ENCODE data around the gene MINK1.
"Not testable (repeated sequence)": the region's sequence is repeated elsewhere in the genome, so short reads cannot be mapped to it uniquely, and the experiment has no call there.

MINK1 gene

DNA sequence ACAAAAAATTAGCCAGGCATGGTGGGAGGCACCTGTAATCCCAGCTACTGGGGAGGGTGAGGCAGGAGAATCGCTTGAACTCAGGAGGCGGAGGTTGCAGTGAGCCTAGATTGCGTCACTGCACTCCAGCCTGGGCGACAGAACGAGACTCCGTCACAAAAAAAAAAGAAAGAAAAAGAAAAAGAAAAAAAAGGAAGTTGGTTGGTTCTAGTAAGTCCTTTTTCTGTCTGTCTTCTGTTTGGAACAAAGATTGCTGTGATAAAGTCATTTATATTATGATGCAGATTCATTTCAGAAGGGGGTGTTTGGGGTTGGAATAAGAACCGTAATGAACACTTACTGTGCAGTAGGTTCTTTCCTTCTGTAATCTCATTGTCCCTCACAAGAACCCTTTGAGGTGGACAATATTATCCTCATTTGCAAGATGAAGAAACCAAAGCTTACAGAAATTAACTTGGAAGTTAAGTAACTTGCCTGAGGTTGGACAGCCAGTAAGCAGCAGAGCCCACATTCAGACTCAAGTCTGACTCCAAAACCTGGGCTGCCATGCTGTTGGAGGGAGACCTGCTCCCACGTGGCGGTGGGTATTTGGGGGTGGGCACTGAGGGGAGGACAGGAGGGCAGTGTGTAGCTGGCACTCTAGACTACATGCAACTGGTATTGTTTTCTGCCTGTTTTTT, 10.3 kb downstream of the MINK1 start:
- FAIRE-seq, result no peak

DNA sequence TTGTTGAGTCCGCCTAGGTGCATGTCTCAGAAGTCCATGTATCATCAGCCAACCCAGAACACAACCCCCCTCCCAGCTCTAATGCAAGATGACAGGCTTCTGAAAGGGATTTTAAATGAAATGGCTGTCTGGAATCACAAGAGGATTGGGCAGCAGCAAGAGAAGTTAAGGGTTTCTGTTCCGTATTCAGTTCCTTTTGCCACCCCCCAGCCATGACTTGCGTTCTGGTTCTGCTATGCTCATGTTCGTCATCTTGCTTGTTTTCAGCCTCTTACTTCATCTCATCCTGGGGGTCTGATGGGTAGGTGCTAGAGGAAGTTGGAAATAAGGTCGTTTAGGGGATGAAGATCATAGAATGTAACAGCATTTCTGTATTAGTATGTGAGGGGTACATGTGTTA, 12.0 kb downstream of the MINK1 start:
- no peak for FAIRE-seq
- DNase-seq (ENCODE audit: insufficient read length, low spot score), result no peak

More for the DNA sequence above, 10.3 kb downstream of the MINK1 start:
- DNase-seq (ENCODE audit: insufficient read length, low spot score), result no peak

DNA sequence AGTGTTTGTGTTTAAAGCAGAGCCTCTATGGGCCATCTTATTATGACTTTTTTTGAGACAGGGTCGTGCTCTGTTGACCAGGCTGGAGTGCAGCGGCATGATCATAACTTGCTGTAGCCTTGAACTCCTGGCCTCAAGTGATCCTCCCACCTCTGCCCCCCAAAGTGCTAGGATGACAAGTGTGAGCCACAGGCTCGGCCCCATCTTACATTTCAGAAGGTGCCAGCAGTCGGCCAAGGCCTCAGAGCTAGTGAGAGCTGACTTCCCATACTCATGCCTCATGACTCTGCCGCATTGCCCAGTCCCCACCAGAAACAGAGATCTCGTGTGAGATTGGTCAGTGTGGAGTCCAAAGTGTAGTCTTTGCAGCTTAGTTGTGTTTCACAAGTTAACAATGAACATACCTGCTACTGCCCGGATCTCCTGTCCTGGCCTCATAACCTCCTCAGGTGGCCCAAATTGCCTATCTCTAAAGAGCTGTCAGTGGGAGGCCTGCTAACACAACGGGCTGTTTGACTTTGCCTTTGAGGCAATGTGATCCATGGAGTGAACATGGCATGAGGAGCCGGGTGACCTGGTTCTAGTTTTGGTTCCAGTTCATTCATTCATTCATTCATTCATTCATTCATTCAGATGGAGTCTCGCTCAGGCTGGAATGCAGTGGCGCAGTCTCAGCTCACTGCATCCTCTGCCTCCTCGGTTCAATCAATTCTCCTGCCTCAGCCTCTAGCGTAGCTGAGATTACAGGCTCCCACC, 13.7 kb downstream of the MINK1 start:
- no peak for FAIRE-seq
- no peak for DNase-seq (ENCODE audit: insufficient read length, low spot score)

DNA sequence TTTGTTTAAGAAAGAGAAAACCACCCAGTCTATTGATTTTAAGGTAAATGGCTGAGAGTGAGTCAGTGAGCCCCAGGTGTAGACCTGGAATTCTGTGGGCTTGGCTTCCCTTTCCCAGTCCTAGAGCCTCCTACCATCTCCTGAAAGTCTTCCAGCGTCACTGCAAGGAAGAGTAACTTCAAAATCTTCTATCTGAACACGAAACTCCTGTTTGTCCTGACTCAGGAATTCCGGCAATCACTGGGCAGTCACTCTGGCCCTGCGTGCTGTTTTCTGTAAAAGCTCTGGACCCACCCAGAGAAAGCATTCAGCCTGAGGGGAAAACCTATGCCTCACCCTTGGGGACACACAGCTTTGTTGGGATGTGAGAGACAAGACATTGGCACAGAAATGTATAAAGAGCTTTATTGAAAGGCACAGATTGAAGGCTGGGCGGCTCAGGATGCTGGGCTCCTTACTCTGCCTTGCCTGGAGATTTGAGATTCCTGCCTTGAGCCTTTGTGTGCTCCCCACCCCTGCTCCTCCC, 15.9 kb downstream of the MINK1 start:
- no peak for DNase-seq (ENCODE audit: insufficient read length, low spot score)
- FAIRE-seq, result no peak

DNA sequence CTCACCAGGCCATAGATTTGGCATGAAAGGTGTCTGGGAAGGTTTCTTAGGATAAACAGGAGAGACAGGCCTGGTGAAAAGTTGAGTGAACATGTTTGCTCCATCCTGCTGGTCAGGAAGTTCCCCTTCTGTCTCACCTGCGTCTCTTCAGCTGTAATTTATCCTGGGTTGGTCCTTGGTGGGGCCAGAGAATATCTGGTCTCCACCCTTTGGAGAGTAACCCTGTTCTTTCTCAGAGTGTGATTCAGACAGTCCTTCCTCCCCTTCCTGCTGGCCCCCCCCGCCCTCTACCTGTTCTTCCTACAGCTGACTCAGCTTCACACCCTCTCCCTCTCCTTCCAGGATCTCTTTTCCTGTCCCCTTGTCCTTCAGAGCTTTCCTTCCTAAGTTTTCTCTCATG, 17.1 kb downstream of the MINK1 start:
- no peak for DNase-seq (ENCODE audit: insufficient read length, low spot score)
- FAIRE-seq, result no peak

DNA sequence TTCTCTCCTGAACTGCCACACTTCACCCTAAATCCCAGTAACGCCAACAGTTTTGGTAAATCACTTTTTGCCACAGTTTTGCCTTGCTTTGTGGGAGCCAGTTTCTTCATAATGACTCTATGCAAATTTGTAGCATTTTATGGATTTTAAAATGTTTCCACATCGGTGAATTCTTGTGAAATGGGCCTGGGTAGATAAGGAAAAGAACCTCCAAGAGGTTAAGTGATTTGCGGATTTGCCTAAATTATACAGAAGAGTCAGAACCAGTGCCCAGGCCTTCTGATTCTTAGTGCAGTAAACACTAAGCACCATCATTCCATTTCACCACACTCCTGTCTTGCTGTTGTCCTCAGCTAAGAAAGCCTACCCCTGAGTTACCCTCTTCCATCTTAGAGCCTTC, 17.9 kb downstream of the MINK1 start:
- FAIRE-seq (no peak), DNase-seq (ENCODE audit: insufficient read length, low spot score) (no peak)

DNA sequence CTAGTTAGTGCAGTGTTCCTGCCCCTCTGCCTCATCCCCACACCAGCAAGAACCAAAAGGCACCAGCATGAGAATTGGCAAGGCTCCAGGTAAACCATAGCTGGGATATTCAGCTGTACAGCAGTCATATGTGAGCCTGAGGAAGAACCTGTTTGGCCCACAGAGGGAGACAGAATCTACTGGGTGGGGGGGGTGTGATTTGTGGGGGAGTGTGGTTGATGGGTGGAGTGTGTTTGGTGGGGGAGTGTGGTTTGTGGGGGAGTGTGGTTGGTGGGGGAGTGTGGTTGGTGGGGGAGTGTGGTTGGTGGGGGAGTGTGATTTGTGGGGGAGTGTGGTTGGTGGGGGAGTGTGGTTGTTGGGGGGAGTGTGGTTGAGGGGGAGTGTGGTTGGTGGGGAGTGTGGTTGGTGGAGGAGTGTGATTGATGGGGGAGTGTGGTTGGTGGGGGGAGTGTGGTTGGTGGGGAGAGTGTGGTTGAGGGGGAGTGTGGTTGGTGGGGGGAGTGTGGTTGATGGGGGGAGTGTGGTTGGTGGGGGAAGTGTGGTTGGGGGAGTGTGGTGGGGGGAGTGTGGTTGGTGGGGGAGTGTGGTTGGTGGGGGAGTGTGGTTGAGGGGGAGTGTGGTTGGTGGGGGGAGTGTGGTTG, 19.5 kb downstream of the MINK1 start:
- FAIRE-seq, result peak; percentile 96
- DNase-seq (ENCODE audit: insufficient read length, low spot score), result peak; percentile 57

DNA sequence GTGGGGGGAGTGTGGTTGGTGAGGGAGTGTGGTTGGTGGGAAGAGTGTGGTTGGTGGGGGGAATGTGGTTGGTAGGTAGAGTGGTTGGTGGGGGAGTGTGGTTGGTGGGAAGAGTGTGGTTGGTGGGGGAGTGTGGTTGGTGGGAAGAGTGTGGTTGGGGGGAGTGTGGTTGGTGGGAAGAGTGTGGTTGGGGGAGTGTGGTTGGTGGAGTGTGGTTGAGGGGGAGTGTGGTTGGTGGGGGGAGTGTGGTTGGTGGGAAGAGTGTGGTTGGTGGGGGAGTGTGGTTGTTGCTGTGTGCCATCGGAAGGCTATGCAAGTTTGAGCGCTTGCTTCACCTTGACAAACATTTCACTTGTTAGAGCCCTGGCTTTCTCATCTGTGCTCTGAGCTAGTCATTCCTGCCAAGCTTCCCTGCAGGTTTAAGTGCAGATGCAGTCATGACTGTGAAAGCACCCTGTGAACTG, 20.1 kb downstream of the MINK1 start:
- FAIRE-seq, result peak; percentile 58
- DNase-seq (ENCODE audit: insufficient read length, low spot score), result no peak

DNA sequence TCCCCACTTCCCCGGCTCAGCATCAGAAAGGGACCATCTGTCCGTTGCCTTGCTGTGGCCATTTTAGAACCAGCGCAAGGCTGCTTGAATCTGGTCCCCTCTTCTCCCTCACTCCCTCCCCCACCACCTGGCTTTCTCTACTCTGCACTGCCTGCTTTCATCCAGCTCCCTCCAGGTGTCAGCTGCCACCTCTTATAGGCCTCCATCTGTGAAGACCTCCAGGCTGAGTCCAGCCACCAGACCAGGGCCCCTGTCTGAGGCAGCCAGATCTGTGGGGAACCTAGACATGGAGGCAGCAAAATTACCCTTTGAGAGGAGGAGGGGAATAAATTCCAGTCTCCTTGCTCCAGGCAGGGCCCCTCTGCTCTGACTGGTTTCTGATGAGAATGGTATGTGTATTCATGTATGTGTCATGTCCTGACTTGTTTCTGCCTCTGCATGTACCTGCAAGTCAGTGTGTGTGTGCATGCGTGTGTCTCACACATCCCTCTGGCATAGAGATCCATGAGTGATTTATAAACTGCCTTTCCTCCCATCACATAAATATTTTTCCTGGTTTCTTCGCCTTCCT, 21.1 kb downstream of the MINK1 start:
- DNase-seq (ENCODE audit: insufficient read length, low spot score) (no peak), FAIRE-seq (no peak)

DNA sequence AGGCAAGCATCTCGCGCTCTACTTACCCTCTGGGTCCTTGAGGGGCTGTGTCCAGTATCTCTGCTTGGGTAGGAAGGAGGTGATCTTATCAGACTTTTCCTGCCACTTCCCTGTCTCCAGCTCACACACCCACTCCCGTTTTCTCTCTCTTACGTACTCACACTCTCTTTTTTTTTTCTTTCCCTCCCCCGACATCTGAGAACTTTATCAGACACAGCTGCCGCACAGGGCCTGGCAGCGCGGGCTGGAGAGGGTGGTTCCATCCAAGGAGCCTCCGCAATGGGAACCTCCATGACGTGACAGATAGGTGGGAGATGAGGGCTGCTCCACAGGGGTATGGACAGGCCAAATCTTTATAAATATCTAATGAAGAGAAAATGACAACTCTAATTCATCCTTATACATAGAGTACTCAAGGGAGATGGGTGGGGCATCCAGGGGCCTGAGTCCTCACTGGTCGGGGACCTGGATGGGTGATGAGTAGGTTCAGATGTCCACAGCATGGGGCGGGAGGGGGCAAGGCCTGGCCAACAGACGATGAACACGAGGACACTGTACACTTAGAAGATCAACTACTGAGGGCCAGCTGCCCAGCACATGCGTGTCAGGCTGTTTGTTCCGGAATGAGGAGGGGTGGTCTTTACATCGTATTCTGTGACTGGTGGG, 23.3 kb downstream of the MINK1 start:
- DNase-seq (ENCODE audit: insufficient read length, low spot score), result no peak

DNA sequence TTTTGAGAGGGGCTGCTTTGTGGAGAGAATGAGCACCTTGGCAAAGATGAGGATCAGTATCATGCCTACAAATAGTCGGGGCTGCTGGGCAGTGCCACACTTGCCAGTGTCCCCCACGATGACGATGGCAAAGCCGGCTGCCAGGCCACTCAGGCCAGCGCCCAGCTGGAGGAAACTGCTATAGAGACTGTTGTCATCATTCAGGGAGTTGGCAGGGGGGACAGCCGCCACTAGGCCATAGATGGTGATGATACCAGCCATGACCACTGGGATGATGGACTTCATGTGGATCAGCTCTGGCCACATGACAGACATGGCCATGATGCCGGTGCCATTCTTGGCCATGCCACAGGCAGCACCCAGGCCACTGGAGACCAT, 23.8 kb downstream of the MINK1 start:
- DNase-seq (ENCODE audit: insufficient read length, low spot score) (no peak), FAIRE-seq (no peak)

More for the DNA sequence above, 23.3 kb downstream of the MINK1 start:
- FAIRE-seq, result no peak

DNA sequence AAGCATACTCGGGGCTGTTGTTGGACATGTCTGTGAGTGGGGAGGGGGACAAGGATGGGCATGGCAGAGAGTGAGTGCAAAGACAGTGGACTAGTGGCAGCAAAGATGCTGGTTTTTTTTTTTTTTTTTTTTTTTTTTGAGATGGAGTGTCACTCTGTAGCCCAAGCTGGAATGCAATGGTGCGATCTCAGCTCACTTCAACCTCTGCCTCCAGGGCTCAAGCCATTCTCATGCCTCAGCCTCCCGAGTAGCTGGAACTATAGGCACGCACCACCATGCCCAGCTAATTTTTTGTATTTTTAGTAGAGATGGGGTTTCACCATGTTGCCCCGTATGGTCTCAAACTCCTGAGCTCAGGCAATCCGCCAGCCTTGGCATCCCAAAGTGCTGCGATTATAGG, 24.2 kb downstream of the MINK1 start:
- not testable (repeated sequence) for FAIRE-seq; DNase-seq (ENCODE audit: insufficient read length, low spot score)

DNA sequence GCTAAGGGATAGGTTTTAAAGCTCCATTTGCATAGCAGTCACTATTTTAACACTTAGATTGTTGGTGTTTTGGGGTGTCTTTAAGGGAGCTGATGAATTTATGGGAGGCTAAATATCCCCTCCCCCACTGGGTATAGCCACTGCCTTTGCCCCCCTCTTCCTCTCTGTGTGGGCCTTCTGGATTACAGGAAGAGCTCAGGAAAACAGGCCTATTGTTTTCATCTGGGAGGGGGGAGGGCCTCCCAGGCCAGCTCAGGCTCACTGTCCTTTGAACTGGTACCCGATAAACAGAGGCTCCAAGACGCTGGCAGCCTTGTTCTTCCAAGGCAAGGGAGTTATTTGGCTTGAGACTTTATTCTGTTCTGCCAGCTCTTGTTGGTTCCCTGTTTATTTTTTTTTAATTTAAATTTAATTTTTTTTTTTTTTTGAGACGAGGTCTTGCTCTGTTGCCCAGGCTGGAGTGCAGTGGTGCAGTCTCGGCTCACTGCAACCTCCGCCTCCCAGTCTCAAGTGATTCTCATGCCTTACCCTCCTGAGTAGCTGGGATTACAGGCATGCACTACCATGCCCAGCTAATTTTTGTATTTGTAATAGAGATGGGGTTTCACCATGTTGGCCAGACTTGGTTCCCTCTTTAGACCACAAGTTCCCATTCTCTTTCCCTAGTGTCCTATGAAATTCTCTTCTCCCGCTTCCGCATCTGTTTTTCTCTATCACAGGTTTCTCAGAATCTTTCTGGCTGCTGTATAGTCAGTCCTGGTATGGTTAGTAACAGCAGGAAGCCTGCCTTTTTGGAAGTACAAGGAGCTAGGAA, 25.1 kb downstream of the MINK1 start:
- FAIRE-seq, result no peak
- no peak for DNase-seq (ENCODE audit: insufficient read length, low spot score)

DNA sequence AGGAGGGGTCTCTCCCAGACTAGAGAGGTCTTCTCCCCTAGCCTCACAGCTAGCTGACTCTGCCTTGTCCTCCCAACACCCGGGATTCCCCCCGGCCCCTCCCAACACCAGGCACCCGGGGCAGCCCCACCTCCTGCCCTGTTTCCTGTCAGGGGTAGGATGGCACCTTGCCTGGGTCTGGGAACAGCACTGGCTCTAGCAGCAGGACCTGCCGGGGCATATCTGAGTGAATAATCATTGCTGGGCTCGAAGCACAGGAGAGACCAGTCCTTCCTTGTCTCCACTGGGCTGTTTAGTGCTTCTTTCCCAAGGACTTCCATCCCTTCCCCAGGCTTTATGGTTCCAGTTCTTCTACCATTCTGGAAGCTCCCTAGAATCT, 25.7 kb downstream of the MINK1 start:
- no peak for DNase-seq (ENCODE audit: insufficient read length, low spot score)
- FAIRE-seq, result no peak

DNA sequence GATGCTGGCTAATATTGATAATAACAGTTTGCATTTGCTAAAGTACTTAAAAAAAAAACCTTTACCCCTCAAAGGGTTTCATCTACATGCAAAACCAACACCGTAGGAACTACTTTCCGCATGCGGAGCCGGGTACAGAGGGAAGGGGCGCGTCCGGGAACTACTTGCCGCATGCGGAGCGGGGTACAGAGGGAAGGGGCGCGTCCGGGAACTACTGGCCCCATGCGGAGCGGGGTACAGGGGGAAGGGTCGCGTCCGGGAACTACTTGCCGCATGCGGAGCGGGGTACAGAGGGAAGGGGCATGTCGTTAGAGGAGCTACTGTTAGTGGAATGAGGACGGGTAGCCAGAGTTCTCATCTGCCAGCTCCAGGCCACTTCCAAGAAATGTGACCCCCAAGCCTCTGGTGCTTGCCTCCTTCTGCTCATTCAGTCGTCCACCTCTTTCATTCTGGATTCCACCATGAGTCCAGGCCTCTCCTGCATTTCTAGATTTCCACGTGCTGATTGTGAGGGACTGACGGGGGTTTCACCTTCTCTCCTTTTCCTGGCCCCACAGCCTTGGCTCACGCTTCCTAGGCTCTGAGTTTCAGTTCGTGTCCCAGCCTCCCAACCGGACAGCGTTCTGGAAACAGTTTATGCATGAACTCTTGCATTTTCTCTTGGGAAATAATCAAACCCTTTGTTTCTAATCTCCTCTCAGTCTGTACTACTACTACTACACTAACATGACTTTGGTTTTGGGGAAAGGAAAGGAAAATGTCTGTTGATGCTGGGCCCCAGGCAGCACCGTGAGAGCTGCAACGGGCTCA, 26.9 kb downstream of the MINK1 start:
- no peak for DNase-seq (ENCODE audit: insufficient read length, low spot score)

DNA sequence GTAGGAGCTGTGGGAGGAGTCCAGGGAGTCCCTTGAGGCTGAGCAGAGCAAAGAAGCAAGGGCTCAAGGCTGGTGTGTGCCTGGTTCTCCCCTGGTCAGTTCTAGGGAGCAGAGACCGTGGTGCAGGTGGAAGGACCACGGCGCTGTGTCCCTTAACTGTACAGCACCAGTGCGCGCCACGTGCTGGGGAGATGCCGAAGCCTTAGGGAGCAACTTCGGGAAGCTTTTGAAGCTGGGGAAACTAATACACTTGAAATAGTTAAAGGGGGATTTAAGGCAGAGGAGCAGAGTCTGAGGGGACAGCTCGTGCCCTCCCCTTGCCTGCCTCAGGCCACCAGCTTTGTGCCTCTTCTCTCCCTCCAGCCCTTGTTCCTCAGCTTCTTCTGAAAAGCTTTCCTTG, 27.5 kb downstream of the MINK1 start:
- DNase-seq (ENCODE audit: insufficient read length, low spot score) (no peak), FAIRE-seq (no peak)

More for the DNA sequence above, 26.9 kb downstream of the MINK1 start:
- FAIRE-seq, result no peak

DNA sequence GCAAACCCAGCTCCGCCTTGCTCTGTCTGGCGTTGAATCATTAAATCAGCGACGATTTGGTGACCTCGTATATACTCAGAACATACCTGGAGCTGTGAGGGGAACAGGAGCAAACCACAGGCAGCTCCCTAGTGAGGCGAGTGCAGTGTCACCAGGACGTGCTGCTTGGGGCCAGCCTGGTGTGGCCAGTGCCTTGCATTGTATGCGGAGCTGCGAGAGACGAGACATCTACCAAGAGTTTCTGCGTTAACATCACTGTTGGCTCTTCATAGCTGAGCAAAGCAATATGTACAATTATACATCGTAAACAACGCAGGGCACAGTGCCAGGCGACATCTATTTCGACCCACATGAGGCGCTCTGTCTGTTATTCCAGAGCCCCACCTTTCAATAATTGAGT, 27.9 kb downstream of the MINK1 start:
- FAIRE-seq, result no peak
- DNase-seq (ENCODE audit: insufficient read length, low spot score), result no peak

DNA sequence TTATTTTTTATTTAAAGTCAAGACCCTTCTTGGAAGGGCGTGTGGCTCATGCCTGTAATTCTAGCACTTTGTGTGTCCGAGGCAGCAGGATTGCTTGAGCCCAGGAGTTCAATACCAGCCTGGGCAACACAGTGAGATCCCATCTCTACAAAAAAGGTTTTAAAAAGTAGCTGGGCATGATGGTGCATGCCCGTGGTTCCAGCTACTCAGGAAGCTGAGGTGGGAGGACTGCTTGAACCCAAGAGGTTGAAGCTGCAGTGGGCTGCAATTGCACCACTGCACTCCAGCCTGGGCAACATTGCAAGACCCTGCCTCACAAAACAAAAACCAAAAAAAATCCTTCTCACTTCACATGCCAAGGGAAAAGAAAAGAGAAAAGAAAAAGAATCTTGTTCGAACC, 29.6 kb downstream of the MINK1 start:
- FAIRE-seq, result no peak
- no peak for DNase-seq (ENCODE audit: insufficient read length, low spot score)

DNA sequence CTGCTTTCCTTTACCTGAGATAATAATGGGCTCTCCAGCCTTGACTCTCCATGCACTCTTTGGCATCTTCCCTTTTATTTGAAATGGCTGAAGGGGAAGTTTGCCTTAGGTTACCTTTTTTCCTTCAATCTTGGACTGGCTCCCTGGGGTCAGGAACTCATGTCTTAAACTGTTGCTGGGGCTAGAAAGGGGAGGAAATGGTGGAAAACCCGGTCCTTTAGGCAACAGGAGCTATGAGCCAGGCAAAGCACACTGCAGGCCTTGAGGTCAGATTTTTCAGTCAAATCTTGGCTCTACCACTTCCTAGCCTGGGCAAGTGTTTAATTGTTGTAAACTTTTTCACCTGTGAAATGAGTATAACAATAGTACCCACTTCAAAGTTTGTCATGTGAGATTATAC, 30.2 kb downstream of the MINK1 start:
- DNase-seq (ENCODE audit: insufficient read length, low spot score), result no peak
- FAIRE-seq, result no peak

Data from HTR-8/SVneo (cell line).